NCI-H146 treated with DMSO at 0.1 percent for 48 hours (cell line): Measurements from ENCODE around the gene WBP2.
"Not testable (repeated sequence)": the region's sequence is repeated elsewhere in the genome, so short reads cannot be mapped to it uniquely, and the experiment has no call there.

Source experiments
- DNase-seq: peaks from one replicate; lab custom pipeline; 2025; ENCODE audit not compliant: unreplicated experiment; lab: John Stamatoyannopoulos, UW

The WBP2 gene

GRCh38 chr17:75869282-75870141 is 14.4 kb upstream of the WBP2 start:
- DNase-seq: no peak

GRCh38 chr17:75868730-75869281 is 13.7 kb upstream of the WBP2 start:
- not testable (repeated sequence) for DNase-seq

GRCh38 chr17:75865404-75866188 is 10.5 kb upstream of the WBP2 start:
- not testable (repeated sequence) for DNase-seq

- not testable (repeated sequence) for DNase-seq
Measured at GRCh38 chr17:75864887-75865286, 9.8 kb upstream of the WBP2 start.

- DNase-seq: no peak
Measured at GRCh38 chr17:75864448-75864871, 9.3 kb upstream of the WBP2 start.

GRCh38 chr17:75861927-75862317 is 6.8 kb upstream of the WBP2 start:
- no peak for DNase-seq

DNA sequence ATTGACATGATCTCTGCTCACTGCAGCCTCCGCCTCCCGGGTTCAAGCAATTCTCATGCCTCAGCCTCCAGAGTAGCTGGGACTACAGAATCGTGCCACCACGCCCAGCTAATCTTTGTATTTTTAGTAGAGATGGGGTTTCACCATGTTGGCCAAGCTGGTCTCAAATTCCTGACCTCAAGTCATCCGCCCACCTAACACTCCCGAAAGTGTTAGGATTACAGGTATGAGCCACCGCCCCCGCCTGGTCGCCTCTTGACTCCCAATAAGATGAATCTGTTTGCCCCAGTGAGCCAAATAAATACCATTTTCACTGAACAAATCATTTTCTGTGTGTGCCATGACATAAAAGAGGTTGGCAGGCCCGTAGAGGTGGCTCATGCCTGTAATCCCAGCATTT is 4.2 kb upstream of the WBP2 start:
- not testable (repeated sequence) for DNase-seq

GRCh38 chr17:75856062-75856756 is 1.1 kb upstream of the WBP2 start:
- DNase-seq: peak; percentile 40

GRCh38 chr17:75854881-75855309 is 240 bp downstream of the WBP2 start:
- DNase-seq: no peak

DNA sequence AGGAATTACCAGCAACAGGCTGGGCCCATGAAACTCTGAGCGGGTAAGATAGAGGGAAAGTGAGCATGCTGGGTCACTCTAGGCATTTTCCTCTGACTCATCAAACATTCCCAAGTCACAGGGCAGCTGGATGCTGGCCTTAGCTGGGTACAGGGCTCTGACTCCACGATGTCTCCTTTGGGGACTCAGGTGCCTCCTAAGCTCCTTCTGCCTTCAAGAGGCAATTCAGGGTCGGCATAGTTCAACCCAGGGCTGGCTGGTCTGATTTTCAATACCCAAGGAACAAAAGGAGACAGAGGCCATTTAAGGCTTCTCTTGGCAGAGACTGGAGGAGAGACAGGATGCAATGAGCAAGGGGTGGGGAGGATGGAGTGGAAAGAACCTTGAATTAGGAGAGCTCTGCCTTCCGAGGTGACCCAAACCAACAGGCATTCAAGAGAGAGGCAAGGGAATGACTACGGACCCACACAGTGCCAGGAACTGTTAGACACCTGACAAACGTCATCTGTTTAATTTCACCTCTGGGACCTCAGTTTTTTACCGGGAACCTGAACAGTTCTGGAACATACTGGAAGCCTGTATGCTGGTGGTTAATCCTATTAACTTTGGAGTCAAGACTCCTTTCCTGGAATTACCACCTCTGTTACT is 910 bp downstream of the WBP2 start:
- no peak for DNase-seq

- no peak for DNase-seq
Measured at GRCh38 chr17:75853433-75853832, 1.7 kb downstream of the WBP2 start.

GRCh38 chr17:75851693-75851991 is 3.5 kb downstream of the WBP2 start:
- not testable (repeated sequence) for DNase-seq

- DNase-seq: no peak
Measured at GRCh38 chr17:75850928-75851692, 4.0 kb downstream of the WBP2 start.

GRCh38 chr17:75849724-75850123 is 5.4 kb downstream of the WBP2 start:
- DNase-seq: no peak

DNA sequence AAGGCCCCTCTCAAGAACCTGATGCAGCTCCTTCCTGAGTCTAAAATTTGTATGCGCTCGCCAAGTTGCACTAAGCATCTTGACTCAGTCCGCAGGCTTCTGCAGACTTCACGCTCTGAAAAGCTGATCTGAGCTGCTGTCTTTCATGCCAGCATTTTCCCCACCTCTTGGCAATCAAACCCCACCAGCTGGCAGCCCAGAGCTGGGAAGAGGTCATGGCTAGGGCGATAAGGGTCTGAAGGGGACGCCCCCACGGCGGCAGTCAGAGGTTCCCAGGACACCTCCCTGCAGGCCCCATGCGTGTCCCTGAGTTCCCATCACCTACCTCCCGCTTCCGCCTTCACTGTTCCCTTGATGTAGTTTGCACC is 5.9 kb downstream of the WBP2 start:
- DNase-seq: no peak

GRCh38 chr17:75848523-75849278 is 6.4 kb downstream of the WBP2 start:
- DNase-seq: no peak

DNA sequence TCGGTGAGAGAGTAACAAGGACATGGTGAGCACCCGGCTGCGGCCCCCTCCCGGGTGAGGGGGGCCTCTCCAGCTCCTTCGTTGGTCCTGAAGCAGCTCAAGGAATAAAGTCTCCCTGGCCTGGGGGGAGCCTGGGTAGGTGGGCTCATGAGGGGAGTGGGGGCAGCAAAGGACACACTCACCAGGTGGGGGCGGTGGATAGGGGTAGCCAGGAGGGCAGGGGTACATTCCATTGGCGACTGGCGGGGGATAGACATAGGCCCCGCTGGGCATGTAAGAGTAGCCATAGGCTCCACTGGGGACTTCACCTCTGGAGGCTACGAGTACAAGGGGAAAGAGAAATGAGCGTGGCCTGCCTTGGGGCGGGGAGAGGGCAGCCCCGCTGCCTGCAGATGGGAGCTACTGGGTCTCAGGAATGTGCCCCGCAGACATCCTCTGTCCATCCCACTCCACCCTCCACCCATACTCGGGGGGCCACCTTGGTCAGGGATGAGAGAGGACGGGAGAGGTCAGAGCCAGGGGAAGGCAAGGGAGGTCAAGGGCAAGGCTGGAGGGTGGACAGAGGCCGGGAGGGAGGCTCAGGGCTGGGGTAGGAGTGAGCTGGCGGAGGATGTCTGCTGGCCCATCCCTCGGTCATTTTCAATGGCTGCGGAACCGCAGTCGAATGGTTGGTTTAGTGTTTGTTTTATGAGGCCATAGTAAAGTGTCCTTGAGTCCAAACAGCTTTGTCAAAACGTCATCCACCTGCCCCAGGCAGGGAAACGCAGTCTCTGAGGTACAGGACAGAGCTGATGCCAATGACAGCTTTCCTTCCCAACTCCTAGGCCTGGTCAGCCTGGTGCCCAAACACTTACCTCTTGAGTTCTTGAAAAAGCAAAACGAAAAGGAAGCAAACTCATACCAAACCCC is 7.3 kb downstream of the WBP2 start:
- no peak for DNase-seq
